ENCODE data around the gene ANTXR1. TPM values are rescaled to one million over a fixed set of nuclear protein-coding genes. Genes with fewer than 3 reads are reported as not detected.

Gene ANTXR1
- total RNA-seq, 1 experiment from 2014 or later, result 37.3 TPM

- Histone ChIP-seq H3K4me1 (ENCODE audit: insufficient read depth, low read length) (no peaks in the 10 kb centered on the region), H2BK120ac (ENCODE audit: low read depth, low read length, poor library complexity, severe bottlenecking) (no peak overlapping the region), H3K79me1 (ENCODE audit: insufficient read depth, low read depth, low read length, poor library complexity, severe bottlenecking) (no peaks in the 10 kb centered on the region), H3K4me2 (ENCODE audit: insufficient read depth, insufficient read length, low read length) (no peak overlapping the region), H4K91ac (ENCODE audit: insufficient read length, low read depth, low read length) (no peak overlapping the region), H3K9ac (ENCODE audit: extremely low read depth, insufficient read length, low read length) (no peak overlapping the region), H3K4ac (ENCODE audit: low read depth, low read length) (no peak overlapping the region), H2AK5ac (ENCODE audit: insufficient read length, low read length) (no peak overlapping the region), H2BK15ac (ENCODE audit: low read depth, low read length) (no peak overlapping the region), H3K14ac (ENCODE audit: insufficient read depth, low read length) (no peak overlapping the region), H3K27me3 (ENCODE audit: insufficient read depth, low read length) (no peaks in the 10 kb centered on the region), H3K23me2 (ENCODE audit: insufficient read length, low read depth, low read length, poor library complexity, severe bottlenecking) (no peaks in the 10 kb centered on the region), H3K18ac (ENCODE audit: insufficient read length, low read depth, low read length) (no peak overlapping the region), H3T11ph (ENCODE audit: low read length) (no peak overlapping the region), H2BK12ac (ENCODE audit: insufficient read length, low read depth, low read length) (no peak overlapping the region), H3K9me3 (ENCODE audit: control insufficient read depth, low read depth, low read length) (no peaks in the 10 kb centered on the region), H2BK20ac (ENCODE audit: low read depth, low read length, poor library complexity, severe bottlenecking) (no peak overlapping the region), H2AFZ (ENCODE audit: low read length) (no peak overlapping the region), H3K27ac (ENCODE audit: insufficient read length, low read depth, low read length) (no peak overlapping the region), H4K20me1 (ENCODE audit: control insufficient read depth, insufficient read depth, insufficient read length) (no peaks in the 10 kb centered on the region), H3K56ac (ENCODE audit: insufficient read length, low read depth, low read length) (no peak overlapping the region), H4K8ac (replicated peaks; ENCODE audit: insufficient read length, low read depth, low read length) (no peak overlapping the region), H4K5ac (ENCODE audit: insufficient read length, low read depth, low read length) (no peak overlapping the region), H3K79me2 (ENCODE audit: insufficient read depth, low read length) (no peaks in the 10 kb centered on the region), H3K23ac (ENCODE audit: insufficient read length, low read depth, low read length) (no peak overlapping the region), H2BK5ac (ENCODE audit: insufficient read length, low read length) (no peak overlapping the region)
- Mint-ChIP-seq H3K36me3 (ENCODE audit: insufficient read depth in 1 of 3, low read depth in 3 of 3) (peaks cover 2 to 4% (median 3%) of the 10 kb centered on the region in 3 experiments; a peak in 3 of 7 replicates), H3K27ac (no peak overlapping the region), H3K9me3 (no peaks in the 10 kb centered on the region), H3K27me3 (ENCODE audit: low read depth) (no peaks in the 10 kb centered on the region), H3K4me1 (no peaks in the 10 kb centered on the region), H3K4me3 (no peak overlapping the region)
- no CpG with 5 or more reads among the region's 6 CpGs for WGBS (ENCODE audit: extremely low coverage, insufficient read length, low lambda C conversion rate)
- TF ChIP-seq, protein P1, sequence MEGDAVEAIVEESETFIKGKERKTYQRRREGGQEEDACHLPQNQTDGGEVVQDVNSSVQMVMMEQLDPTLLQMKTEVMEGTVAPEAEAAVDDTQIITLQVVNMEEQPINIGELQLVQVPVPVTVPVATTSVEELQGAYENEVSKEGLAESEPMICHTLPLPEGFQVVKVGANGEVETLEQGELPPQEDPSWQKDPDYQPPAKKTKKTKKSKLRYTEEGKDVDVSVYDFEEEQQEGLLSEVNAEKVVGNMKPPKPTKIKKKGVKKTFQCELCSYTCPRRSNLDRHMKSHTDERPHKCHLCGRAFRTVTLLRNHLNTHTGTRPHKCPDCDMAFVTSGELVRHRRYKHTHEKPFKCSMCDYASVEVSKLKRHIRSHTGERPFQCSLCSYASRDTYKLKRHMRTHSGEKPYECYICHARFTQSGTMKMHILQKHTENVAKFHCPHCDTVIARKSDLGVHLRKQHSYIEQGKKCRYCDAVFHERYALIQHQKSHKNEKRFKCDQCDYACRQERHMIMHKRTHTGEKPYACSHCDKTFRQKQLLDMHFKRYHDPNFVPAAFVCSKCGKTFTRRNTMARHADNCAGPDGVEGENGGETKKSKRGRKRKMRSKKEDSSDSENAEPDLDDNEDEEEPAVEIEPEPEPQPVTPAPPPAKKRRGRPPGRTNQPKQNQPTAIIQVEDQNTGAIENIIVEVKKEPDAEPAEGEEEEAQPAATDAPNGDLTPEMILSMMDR (conservative IDR thresholded peaks at IDR 0.05), result no peak
- DNase-seq, result no peak
Measured at GRCh38 chr2:69237070-69237670, 224.2 kb downstream of the ANTXR1 start.
